Mesodermal cell (in vitro differentiated cells): ENCODE measurements around the gene KLHL25.

Experiments used
- H3K27ac ChIP-seq: 2 replicates; pipeline ENCODE4 v1.7.0; 2013; ENCODE audit warnings: mild to moderate bottlenecking, low read depth, low read length, moderate library complexity; ENCODE audit not compliant: severe bottlenecking
- H3K36me3 ChIP-seq: 2 replicates; pipeline ENCODE4 v1.7.1; 2013; ENCODE audit warnings: mild to moderate bottlenecking, low read length, moderate library complexity; ENCODE audit not compliant: control insufficient read depth, insufficient read depth
- H3K4me1 ChIP-seq: one replicate; pipeline ENCODE4 v1.7.1; 2013; ENCODE audit warnings: mild to moderate bottlenecking, low read length; ENCODE audit not compliant: insufficient read depth, control insufficient read depth, poor library complexity, severe bottlenecking
- H3K4me3 ChIP-seq: 2 replicates; pipeline ENCODE4 v1.7.0; 2013; ENCODE audit warnings: low read length, control low read depth, mild to moderate bottlenecking; ENCODE audit not compliant: insufficient read depth, poor library complexity, severe bottlenecking; ENCODE audit errors: extremely low read depth
- H3K9me3 ChIP-seq: 2 replicates; pipeline ENCODE4 v1.7.1; 2013; ENCODE audit warnings: mild to moderate bottlenecking, low read length, moderate library complexity; ENCODE audit not compliant: control insufficient read depth
- WGBS, 2 experiments: methylation state at CpG; one replicate each; pipeline ENCODE4 v1.1.5; 2013; ENCODE audit warnings: missing lambda C conversion rate in 2 of 2; ENCODE audit not compliant: insufficient coverage in 2 of 2; 5-methylcytosine and 5-hydroxymethylcytosine counted together

KLHL25 gene

GRCh38 chr15:85773970-85774369, 20.8 kb downstream of the KLHL25 start:
- Histone ChIP-seq H3K4me3 (no peak overlapping the region), H3K9me3 (no peaks in the 10 kb centered on the region), H3K27ac (peak overlapping the region; percentile 45), H3K4me1 (peaks cover 13% of the 10 kb centered on the region), H3K36me3 (peaks cover 4% of the 10 kb centered on the region)
- WGBS, 2 experiments, result 93 to 95% methylated on average over 5 to 9 of the region's 10 CpGs

GRCh38 chr15:85773249-85773648, 21.5 kb downstream of the KLHL25 start:
- peaks cover 11% of the 10 kb centered on the region for H3K36me3 ChIP-seq
- WGBS, 2 experiments, result 89 to 96% methylated on average over 5 to 12 of the region's 12 CpGs
- H3K4me1 ChIP-seq, result peaks cover 13% of the 10 kb centered on the region
- no peaks in the 10 kb centered on the region for H3K9me3 ChIP-seq
- no peak overlapping the region for H3K27ac ChIP-seq
- no peak overlapping the region for H3K4me3 ChIP-seq

- peaks cover 13% of the 10 kb centered on the region for H3K4me1 ChIP-seq
- H3K27ac ChIP-seq, result no peak overlapping the region
- peaks cover 16% of the 10 kb centered on the region for H3K36me3 ChIP-seq
- 94 to 95% methylated on average over 8 to 9 of the region's 9 CpGs for WGBS, 2 experiments
- no peaks in the 10 kb centered on the region for H3K9me3 ChIP-seq
- no peak overlapping the region for H3K4me3 ChIP-seq
Observed at GRCh38 chr15:85772668-85773067, 22.1 kb downstream of the KLHL25 start.

GRCh38 chr15:85771781-85772445, 22.8 kb downstream of the KLHL25 start:
- whole genome bisulfite sequencing, 2 experiments, result 94 to 96% methylated on average over 12 to 13 of the region's 13 CpGs
- Histone ChIP-seq H3K36me3 (peaks cover 16% of the 10 kb centered on the region), H3K4me1 (peaks cover 13% of the 10 kb centered on the region), H3K4me3 (no peak overlapping the region), H3K9me3 (no peaks in the 10 kb centered on the region), H3K27ac (no peak overlapping the region)

- Histone ChIP-seq H3K4me1 (peaks cover 13% of the 10 kb centered on the region), H3K9me3 (no peaks in the 10 kb centered on the region), H3K36me3 (peaks cover 16% of the 10 kb centered on the region), H3K4me3 (no peak overlapping the region), H3K27ac (no peak overlapping the region)
- 94 to 96% methylated on average over 3 to 4 of the region's 5 CpGs for WGBS, 2 experiments
Observed at GRCh38 chr15:85771271-85771670, 23.5 kb downstream of the KLHL25 start.

GRCh38 chr15:85770096-85771041, 24.4 kb downstream of the KLHL25 start:
- H3K27ac ChIP-seq, result no peak overlapping the region
- no peak overlapping the region for H3K4me3 ChIP-seq
- H3K9me3 ChIP-seq, result no peaks in the 10 kb centered on the region
- peaks cover 13% of the 10 kb centered on the region for H3K4me1 ChIP-seq
- 95 to 97% methylated on average over 20 of the region's 21 CpGs for WGBS, 2 experiments
- peaks cover 16% of the 10 kb centered on the region for H3K36me3 ChIP-seq

- Histone ChIP-seq H3K4me3 (no peak overlapping the region), H3K36me3 (peaks cover 16% of the 10 kb centered on the region), H3K27ac (no peak overlapping the region), H3K9me3 (no peaks in the 10 kb centered on the region), H3K4me1 (peaks cover 19% of the 10 kb centered on the region)
- 97% methylated on average over 34 to 42 of the region's 42 CpGs for WGBS, 2 experiments
Observed at GRCh38 chr15:85769182-85769900, 25.4 kb downstream of the KLHL25 start.

GRCh38 chr15:85768595-85769168, 26.0 kb downstream of the KLHL25 start:
- no peak overlapping the region for H3K27ac ChIP-seq
- WGBS, 2 experiments, result 95 to 98% methylated on average over 30 to 32 of the region's 32 CpGs
- no peak overlapping the region for H3K4me3 ChIP-seq
- H3K36me3 ChIP-seq, result peaks cover 16% of the 10 kb centered on the region
- no peaks in the 10 kb centered on the region for H3K9me3 ChIP-seq
- peaks cover 22% of the 10 kb centered on the region for H3K4me1 ChIP-seq

- H3K4me1 ChIP-seq, result peaks cover 22% of the 10 kb centered on the region
- H3K27ac ChIP-seq, result no peak overlapping the region
- WGBS, 2 experiments, result 95% methylated on average over 25 to 26 of the region's 26 CpGs
- no peak overlapping the region for H3K4me3 ChIP-seq
- no peaks in the 10 kb centered on the region for H3K9me3 ChIP-seq
- H3K36me3 ChIP-seq, result peaks cover 23% of the 10 kb centered on the region
Observed at GRCh38 chr15:85767785-85768529, 26.8 kb downstream of the KLHL25 start.
